GM21367 (cell line): ENCODE data around the gene SLC23A2.
"Not testable (repeated sequence)": the region's sequence is repeated elsewhere in the genome, so short reads cannot be mapped to it uniquely, and the experiment has no call there.

Experiments
- ATAC-seq: cut with Tn5 transposase; IDR thresholded peaks from one replicate; pipeline ENCODE4 v1.9.1; 2021; ENCODE audit not compliant: unreplicated experiment

SLC23A2 gene

GRCh38 chr20:4937407-4938319, 63.6 kb downstream of the SLC23A2 start:
- ATAC-seq, result no peak

DNA sequence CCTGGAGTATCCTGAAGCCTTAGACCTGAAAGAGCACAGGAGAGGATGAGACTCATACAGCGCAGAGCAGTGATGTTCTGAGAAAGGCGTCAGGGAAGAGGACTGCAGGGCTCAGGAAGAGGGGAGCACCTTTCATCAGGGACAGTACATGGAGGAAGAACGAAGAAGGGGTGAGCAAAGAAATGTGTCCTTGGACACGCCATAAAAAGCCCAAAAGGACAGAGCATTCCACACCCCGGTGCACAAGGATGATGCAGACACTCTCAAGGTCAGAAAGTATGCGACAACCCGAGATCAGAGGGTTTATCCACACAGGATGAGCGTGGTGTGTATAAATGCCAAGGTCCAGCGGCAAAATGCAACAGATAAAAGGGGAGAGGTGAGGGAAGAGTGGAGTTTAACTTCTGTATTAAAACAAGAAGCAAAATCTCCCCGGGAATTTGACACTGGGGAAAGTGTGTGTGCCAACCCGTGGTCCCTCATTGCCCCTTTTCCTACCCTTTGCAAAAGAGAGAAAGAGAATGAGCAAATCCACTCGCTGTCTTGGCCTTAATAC, 64.4 kb downstream of the SLC23A2 start:
- ATAC-seq, result no peak

- no peak for ATAC-seq
These were observed 64.9 kb downstream of the SLC23A2 start for GRCh38 chr20:4936392-4936850.

DNA sequence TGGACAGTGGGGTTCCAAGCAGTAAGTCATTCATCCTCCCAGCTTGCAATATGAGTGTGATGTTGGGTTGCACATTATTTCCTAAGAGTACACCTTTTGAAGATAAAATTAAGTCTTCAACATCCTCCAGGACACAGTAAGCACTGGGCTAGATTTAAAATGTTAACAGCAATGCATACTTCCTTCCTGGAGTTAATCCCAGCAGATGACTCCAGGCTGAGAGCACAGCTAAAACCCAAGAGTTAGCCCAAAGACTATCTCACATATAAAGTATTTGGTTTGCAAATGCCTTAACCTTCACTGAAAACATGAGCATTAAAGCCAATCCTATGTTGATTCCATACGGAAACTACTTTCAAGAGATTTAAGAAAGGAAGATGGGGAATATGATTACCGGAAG, 69.2 kb downstream of the SLC23A2 start:
- ATAC-seq, result no peak

DNA sequence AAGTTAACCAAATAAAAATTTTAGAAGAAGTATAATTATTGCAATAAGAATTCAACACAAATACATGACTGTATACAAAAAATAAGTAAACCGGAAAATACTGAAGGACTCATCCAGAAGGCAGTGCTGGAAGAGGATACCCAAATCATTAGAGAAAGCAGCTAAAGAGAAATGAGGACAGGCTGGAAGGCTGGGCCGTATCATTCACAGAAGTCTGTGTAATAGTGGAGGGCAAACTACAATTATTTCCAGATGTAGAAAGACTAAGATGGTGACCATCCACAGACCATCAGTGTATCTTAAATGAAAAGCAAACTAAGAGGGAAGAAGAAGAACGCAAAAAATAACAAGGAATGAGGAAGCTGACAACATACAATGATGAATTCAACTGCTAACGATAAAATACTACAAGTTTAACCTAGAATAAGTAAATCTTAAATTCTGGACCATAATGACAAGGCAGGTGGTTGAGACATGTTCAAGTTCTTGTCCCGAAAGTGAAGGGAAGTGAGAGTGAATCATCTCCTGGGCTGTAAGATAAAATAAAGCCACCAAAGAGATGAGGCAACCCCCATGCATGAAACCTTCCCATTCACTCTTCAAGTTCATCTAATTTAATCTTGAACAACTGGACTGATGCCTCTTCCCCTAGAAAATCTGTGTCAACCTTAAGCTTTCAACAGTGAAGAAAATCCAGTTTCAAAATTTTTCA, 71.5 kb downstream of the SLC23A2 start:
- ATAC-seq, result no peak

GRCh38 chr20:4926531-4927156, 74.7 kb downstream of the SLC23A2 start:
- ATAC-seq, result no peak

DNA sequence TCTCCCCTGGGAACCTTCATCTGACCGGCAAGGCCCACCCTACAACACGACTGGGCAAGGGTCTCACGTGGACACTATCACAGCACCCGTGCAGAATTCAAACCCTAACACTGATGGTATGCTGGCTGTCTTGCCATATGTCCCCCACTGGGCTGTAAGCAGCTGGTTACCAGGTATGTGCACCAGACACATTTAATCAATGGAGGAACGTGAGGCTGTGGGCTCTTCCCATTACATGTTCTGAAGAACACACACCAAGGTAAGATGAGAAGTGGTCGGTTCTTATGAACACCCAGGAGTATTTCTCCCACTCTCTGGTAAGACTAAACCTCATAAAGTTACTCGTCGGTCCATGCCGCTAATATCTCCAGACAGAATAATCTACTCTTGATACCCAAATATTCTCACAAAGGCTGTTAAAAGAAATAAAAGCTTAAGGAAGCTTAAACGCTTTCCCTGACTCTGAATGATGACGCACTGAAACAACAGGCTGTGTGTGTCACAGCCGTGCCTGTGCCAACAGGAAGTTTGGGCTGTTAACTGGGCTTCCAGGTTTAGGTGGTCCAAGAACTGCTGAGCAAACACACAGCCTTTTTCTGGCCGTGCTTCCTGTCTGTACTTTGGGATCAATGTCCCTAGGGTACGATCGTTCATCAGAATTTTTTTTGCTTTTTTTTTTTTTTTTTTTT, 75.3 kb downstream of the SLC23A2 start:
- no peak for ATAC-seq

GRCh38 chr20:4924446-4924845, 76.9 kb downstream of the SLC23A2 start:
- ATAC-seq, result no peak

DNA sequence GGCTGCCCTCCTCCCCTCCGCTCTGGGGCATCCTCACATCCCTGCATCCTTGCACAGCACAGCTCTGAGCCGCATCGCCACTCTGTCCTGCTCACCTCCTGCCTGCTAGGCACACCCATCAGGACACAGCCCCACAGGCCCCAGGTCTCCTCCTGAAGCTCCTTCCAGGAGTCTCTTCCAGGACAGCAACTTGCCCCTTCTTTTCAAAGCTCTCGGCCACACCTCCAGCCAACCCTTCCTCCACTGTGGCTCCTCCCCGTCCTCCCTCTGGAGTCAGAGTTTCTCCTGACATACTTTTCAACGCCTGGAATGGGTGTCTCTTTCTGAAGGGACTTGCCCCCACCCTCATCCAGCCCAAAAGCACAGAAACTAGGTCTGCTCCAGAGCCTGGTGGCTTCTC, 77.3 kb downstream of the SLC23A2 start:
- ATAC-seq, result no peak

DNA sequence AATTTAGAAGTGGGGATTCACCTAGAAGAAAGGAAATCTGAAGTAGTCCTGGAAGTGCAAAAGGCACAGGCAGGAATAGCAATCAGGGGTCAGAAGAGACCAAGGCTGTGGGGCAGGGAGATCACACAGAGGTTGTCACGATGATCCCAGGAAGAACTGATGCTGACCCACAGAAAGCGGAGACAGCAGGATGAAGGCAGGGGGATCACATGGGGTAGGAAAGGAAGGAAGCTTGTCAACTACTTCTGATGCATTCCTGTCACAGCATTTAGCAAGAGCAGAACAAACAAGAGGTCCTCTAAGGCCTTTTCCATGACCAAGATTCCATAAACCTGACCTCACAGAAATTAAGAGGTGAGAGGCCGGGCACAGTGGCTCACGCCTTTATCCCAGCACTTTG, 79.1 kb downstream of the SLC23A2 start:
- ATAC-seq, result no peak

DNA sequence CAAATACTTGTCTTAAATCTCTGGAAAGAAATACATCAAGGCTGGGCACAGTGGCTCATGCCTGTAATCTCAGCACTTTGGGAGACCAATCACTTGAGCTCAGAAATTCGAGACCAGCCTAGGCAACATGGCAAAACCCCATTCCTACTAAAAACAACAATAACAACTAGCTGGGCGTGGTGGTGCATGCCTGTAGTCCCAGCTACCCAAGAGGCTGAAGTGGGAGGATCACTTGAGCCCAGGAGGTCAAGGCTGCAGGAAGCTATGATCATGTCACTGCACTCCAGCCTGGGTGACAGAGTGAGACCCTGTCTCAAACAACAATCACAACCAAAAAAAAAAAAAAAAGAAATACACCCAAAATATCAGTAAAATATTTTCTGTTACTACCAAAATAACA, 80.0 kb downstream of the SLC23A2 start:
- not testable (repeated sequence) for ATAC-seq

DNA sequence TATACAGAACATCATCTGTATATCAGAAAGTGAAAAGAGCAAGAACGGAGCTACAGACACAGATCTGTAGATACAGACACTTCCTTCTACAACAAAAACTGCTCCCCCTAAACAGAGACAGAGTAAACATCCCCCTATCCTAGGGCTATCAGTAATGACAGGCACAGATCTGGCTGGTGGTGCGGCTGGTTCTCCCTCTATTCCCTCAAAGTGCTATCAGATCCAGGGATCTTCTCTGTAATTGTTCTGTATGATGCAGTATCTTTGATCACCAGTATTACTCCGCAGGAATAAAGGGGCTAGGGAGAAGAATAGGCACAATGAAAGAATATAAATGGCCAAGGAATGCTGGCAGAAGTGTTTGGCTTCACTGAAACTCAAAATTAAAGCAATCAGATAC, 80.7 kb downstream of the SLC23A2 start:
- no peak for ATAC-seq

DNA sequence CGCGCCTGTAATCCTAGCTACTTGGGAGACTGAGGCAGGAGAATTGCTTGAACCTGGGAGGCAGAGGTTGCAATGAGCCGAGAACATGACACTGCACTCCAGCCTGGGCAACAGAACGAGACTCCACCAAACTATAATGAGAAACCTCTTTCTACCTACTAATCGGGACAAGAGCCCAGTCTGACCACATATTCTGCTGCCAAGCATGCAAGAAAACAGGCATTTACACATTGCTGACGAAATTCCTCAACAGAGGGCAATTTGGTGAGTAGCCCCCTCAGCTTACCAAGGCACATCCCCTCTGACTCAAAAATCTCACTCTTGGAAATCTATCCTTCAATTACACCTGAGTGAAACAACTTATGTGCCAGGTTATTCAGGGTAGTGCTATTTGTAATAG, 81.2 kb downstream of the SLC23A2 start:
- no peak for ATAC-seq

DNA sequence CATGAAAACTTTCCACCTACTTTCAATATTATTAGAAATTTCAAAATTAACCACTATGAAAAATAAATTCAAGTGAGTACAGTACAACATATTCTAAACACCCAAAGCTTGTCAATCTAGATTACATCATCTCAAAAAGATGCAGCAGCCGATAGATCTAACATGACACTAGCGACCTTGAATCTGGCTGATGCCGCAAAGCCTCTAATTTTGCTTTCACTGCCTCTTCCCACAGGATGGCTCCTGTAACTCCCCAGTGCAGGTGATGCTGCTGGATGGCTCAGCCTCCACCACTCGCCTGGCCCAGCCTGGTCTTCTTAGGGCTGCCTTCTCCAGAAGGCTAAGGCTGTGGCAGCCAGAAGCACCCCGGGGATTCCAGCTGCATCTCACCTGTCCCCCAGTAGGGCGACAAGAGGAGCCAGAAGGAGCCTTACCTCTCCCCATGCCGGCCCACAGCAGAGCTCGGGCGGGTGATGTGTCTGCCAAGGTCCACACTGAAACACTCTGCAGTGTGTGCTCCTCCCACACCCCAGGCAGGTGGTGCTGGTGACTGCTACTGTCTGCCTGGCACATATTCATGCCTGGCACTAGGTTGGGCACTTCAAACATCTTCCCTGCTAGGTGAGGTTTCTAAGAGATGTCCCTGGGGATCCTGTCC, 82.1 kb downstream of the SLC23A2 start:
- no peak for ATAC-seq

DNA sequence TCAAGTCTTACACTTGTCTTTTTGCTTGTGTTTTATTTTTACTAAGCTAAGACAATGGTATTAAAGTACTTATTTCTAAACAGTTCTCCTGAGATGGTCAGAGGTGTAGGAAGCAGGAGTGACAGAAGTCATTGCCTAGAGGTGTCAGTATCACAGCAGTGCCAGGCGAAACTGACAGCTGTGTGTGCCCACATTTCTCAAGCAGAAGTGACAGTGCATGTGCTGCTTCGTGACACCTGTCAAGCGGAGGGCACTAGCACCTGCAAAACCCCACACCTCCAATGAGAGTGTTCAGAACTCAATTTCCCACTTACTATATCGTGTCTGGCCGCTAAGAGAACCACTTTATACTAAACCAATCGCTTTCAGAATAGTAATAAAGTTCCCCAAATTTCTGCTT, 82.8 kb downstream of the SLC23A2 start:
- no peak for ATAC-seq

DNA sequence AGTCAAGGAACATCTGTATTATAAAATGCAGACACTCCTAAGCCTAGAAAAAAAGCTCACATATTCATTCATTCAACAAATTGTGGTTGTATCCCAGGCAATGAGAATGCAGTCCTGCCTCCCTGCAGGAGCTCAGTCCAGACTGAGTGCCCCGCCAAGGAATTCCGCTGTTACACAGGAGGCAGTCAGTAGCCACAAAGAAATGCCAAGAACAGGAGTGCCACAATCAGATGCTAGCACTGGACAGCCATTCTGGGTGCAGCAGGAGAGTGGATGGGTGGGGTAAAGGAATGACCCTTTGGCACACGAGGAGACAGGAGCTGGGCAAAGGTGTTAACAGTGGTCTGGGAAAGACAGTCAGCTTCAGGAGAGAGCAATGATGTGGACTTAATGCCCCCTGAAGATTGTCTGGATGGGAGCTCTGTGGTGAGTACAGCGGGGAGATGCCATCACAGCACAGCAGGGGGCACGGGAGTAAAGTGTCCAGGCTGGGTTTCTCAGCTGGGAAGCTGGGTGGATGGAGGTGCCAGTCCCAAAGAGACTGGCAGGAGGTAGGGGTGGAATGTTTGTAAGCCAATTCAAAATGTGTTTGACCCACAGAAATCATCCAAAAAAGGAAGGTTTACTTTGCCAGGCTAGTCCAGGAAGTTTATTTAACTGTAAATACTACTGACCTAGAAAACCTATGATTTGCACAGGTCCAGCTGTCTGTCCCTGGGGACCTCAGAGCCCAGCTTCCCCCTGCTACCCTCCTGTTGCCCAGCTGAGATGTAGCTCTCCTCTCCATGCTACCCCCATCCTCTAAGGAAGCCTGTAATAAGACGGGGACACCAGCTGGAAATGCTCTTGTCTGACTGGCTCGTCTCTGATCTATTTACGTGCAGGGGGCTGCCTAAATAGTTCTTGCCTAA, 84.1 kb downstream of the SLC23A2 start:
- ATAC-seq, result no peak

- ATAC-seq, result no peak
These were observed 88.2 kb downstream of the SLC23A2 start for GRCh38 chr20:4913147-4913546.

DNA sequence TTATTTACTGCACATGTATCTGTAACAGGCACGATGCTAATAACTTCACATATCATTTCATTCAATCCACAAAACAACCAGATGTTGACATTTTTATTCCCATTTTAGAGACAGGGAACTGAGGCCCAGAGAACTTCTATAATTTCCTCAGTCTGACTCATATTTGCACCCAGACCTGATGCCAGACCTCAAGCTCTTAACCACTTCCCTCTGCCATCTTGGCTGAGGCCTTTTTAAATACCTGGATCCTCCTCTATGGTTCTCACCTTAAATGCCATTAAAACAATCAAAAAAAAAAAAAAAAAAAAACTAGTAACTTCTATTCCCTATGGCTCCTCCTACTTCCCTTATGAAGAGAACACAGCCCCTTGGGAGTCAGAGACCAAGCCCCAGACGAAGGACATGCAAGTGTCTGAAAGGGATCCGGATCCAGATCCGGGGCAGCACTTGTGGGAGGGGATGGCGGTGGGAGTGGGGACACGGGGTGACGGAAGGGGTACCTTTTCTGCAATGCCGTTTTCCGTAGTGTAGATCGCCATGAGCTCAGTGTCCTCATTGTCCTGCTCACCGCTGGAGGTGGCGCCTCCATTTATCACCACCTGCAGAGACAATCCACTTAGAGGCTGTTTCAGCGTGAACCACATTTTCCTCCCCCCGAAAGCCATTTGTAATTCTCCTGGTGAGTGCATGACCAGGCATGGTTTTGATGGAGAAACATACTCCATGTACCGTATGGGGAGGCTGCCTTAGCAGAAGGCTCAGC, 88.7 kb downstream of the SLC23A2 start:
- no peak for ATAC-seq

GRCh38 chr20:4910951-4911350, 90.4 kb downstream of the SLC23A2 start:
- no peak for ATAC-seq
